GM21723 (cell line): ENCODE results near the gene ARRB1.
A peak's percentile ranks its signal among the peaks of the same experiment; 100 is the strongest.
"Not testable (repeated sequence)": the region's sequence is repeated elsewhere in the genome, so short reads cannot be mapped to it uniquely, and the experiment has no call there.

Source experiments
- ATAC-seq: cut with Tn5 transposase; IDR thresholded peaks from one replicate; pipeline ENCODE4 v1.9.1; 2021; ENCODE audit warnings: mild to moderate bottlenecking, moderate library complexity; ENCODE audit not compliant: unreplicated experiment

The ARRB1 gene

DNA sequence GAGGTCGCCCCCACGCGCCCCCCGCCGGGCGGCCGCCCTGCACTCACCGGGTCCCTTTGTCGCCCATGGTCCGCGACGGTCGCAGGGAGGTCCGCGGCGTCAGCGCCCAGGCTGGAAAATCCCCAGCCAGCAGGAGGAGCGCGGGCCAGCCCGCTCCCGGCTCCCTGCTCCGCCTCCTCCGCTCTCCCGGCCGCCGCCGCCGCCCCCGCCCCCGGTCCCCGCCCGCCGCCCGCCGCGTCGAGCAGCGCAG lies at the start of gene ARRB1:
TSS of gene ARRB1 (minus strand) at position 121 of the 250 bp plus-strand sequence. CDS start at position 67, 54 bp downstream.
- ATAC-seq: no peak

DNA sequence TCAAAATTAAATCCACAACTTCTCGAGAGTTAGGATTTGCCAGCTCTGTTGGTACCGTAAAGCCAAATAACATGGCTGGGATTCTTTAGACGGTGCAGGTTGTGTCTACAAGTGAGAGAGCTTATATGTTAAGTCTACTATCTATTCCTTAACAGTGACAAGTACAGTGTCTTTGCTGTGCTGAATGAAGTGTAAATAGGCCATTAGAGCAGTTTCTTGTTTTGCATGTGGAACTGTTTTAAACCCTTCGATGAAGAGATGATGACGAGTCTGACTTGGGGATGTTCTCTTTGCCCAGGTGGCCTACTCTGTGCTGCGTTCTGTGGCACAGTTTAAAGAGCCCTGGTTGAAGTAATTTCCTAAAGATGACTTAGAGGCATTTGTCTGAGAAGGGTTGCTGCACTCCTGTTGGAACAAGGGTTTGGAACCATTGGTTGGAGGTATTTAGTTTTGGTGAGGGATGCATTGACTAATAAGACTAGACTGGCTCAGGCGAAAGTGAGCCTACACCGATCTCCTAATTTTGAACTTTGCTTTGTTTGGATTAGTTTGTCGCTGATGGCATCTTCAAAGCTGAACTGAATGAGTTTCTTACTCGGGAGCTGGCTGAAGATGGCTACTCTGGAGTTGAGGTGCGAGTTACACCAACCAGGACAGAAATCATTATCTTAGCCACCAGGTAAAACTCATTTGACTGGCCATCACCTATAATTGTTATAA lies 48.8 kb upstream of the ARRB1 start:
- ATAC-seq: no peak

DNA sequence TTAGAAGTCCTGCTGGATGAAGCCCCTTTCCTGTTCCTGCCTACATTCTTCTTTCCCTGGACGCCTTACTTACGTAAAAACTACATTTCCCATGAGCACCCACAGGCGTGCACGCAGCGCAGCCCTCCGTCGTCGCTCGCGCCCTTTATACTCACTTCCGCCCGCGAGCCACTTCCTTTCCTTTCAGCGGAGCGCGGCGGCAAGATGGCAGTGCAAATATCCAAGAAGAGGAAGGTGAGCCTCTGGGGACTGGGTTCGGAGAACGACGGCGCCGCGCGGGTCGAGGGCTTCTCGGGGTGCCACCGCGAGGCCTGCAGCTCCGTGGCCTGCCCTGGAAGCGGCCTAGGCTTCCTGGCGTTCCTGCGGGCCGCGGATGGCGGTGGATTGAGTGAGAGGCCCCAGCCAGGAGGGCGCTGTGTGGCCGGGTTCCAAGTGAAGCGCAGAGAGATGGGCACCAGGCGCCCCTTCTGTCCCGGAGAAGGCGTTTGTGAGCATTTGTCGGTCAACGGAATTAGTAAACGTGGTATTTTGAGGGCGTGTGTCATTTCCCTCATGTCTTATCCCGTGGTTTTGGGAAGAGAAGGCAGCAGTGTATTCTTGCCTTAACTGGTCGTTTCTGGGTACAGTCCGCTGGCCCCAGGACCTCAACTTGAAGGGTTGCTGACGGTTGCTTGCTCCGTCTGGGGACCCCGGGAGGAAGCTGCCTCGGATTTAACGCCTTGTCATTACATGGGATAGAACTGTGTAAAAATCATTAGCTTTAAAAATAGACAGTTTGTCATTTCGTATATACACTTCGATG lies 48.1 kb upstream of the ARRB1 start, which contains the start of gene RPS3:
TSS of gene RPS3 (plus strand) at position 175 of the 802 bp plus-strand sequence. CDS start at position 205, 30 bp downstream.
- peak; percentile 93 for ATAC-seq

DNA sequence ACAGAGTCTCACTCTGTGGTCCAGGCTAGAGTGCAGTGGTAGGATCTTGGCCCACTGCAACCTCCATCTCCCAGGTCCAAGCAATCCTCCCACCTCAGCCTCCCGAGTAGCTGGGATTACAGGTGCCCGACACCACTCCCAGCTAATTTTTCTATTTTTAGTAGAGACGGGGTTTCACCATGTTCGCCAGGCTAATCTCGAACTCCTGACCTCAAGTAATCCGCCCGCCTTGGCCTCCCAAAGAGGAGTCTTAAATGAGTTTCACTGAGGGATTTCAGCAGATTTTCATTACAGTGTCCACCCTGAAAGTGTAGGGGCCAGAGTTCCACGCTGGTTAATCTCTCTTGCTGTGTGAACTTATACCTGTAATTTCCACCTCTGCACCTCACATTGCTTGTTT lies 47.4 kb upstream of the ARRB1 start:
- no peak for ATAC-seq

DNA sequence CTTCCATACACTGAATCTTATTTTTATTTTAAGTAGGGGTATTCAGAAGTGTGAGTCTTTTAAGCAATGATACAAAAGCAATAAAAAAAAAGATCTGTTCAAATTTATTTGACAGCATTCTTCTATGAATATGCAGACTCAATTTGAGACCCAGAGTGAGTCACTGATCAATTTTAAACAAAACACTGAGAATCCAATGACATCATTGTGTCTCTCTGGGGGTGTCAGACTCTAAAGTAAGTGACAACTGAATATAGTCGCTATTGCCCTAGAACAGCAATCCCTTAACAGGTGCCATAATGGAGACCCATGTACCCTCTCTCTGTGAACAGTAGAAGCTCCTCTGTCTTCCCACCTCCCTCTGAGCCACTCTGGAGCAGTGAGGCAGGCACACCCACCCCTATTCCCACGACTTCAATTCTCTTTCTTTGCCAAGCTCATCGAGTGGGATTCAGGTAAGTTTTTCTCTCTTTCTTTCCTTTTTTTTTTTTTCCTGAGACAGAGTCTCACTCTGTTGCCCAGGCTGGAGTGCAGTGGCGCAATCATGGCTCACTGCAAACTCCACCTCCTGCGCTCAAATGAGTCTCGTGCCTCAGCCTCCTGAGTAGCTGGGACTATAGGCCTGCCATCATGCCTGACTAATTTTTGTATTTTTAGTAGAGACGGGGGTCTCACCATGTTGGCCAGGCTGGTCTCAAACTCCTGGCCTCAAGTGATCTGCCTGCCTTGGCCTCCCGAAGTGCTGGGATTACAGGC lies 42.8 kb upstream of the ARRB1 start:
- no peak for ATAC-seq

DNA sequence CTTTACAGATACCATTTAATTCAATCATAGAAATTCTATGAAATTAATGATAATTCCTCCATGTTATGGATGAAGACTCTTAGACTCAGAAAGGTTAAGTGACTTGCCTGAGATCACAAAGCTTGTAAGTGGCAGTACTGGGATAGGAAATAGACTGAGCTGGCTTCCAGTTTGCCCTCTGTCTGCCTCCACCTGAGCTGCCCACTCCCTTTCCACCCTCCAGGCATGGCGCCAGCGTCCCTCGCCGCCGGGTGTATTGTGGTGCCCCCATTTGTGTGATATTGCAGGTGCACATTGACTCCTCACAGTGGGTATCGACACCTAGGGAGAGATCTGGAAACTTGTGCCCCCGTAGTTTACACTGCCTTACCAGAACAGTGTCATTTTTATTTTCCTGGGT lies 38.5 kb upstream of the ARRB1 start:
- no peak for ATAC-seq

DNA sequence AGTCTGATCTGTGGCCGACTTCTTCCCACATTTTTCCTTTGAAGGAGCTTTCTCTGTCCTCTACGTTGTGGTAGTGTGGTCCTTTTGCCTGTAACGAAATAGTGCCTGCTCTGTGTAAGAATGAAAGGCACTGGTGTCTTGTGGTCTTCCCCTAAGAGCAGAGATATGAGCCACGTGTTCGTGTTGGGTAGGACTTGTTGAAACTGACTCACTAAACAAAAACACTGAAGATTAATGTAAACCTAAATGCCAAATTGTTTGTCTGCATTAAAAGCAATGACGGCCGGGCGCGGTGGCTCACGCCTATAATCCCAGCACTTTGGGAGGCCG lies 37.8 kb upstream of the ARRB1 start:
- no peak for ATAC-seq

DNA sequence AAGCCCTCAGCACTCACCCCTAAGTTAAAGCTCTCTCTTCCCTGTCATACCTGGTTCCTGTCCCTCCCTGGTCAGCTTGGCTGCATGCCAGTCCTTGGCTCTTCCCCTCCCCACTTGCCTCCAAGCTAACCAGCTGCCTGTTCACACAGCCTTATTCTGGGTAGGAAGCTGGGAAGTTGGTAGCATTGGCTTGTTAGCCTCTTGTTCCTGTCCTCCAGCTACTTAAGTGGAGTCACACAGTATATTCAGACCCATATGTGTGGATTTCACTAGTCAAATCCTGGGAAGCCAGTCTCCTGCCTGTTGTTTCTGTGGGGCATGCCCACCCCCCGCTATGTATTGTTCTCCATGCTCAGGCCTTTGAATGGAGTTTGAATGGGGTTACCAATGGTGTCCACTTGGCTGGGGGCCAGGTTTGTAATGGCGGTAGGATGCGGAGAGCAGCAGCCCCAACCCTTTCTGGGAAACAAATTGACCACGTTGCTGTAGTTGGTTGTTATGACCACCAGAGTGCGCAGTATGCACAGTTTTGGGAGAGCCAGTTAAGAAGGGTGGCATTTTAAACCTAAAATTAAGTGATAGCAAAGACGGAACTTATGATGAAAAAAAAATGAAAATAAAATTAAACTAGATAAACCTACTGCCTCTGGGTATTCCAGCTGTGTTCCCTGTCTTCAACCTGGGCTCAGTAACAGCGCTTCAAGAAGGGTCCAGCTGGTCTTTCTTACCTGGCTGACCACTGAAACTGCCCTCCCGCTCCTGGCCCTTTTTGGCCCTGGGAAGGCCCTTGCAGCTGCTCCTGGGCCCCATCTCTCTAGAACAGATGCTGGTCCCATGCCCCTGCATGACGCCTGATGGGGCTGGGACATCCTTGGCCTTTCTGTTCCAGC lies 37.2 kb upstream of the ARRB1 start:
- peak; percentile 55 for ATAC-seq

DNA sequence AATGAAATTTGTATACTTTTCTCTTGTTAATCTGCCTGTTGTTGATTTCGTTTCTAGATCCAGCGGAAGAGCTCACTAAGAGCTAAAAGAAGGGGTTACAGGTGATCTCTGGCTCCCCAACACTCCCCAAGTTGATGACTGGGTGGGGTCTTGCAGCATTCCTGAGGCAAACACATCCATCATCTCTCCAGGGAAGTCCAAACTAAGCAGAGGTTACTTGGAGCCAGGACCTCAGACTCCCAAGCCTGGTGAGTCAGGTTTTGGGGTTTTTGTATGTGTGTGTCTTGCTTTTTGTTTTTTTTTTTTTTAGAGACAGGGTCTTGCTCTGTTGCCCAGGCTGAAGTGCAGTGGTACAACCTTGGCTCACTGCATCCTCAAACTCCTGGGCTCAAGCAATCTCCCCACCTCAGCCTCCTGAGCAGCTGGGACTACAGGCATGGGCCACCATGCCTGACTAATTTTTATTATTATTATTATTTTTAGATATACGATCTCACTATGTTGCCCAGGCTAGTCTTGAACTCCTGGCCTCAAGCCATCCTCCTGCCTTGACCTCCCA lies 36.4 kb upstream of the ARRB1 start:
- no peak for ATAC-seq

DNA sequence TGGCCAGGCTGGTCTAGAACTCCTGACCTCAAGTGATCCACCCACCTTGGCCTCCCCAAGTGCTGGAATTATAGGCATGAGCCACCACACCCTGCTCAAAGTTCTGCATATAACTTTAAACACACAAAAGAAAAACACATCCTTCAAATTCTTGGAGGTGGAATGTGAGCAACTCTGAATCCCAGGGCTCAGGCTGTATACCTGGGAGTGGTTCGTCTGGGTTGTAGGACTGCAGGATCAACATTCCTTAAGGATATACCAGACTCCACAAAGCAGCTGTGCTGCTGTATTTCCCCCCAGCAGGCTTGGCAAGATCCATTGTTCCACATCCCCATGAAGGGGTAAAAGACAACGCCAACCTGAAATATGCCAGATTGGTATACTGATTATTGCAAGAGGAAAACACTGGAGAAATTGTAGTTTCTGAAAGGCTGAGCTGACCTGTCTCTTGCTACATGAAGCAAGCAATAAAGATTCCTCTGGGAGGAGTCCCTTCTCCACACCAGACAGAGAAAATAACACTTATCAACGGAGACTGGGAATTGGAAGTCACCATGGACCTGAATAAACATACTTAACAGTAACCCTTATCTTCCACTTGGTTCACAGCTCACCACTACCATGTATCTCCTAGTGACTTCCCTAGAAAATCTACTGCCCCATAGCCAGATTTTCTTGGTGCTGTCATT lies 35.6 kb upstream of the ARRB1 start:
- ATAC-seq: no peak

DNA sequence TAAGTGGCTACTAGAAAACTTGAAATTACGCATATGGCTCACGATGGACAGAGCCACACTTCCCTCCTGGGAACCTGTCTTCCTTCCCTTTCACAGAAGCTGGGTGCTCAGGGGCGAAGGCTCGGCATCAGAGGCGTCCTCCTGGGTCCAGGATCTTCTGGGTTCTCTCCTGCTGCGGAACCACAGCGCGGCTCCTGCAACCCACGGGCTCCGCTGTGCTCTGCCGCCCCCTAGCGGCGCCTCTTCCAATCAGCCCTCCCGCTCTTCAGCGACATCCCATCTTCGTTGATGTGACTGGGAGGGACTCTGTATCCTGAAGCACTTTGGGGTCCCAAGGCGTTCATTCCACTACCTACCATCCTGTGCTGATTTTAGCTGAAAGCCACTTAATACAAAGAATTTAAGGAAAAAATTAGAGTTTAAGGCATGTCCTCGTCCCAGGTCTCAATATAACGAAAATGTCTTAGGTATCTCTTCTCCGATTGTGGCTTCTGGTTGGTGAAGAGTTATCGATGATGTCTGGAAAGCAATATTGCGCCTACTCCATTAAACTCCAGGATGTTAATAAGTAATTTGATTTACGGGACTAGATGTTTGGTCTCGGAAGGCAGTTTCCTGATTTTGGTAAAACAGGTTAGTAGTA lies 33.1 kb upstream of the ARRB1 start:
- ATAC-seq: no peak

DNA sequence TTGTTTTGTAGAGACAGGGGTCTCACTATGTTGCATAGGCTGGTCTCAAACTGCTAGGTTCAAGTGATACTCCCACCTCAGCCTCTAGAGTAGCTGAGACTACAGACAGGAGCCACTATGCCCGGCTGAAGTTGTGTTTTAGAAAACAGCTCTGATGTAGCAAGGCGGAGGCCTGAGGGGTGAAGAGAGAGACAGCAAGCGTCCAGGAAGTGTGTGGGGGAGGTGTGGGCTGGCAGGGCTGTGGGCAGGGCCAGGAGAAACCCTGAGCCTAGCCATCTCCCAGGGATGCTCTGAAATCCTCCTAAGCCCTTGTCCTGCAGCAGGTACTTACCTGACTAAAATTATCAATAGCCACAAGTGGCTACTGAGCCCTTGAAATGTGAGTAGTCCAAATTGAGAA lies 31.8 kb upstream of the ARRB1 start:
- ATAC-seq: no peak

DNA sequence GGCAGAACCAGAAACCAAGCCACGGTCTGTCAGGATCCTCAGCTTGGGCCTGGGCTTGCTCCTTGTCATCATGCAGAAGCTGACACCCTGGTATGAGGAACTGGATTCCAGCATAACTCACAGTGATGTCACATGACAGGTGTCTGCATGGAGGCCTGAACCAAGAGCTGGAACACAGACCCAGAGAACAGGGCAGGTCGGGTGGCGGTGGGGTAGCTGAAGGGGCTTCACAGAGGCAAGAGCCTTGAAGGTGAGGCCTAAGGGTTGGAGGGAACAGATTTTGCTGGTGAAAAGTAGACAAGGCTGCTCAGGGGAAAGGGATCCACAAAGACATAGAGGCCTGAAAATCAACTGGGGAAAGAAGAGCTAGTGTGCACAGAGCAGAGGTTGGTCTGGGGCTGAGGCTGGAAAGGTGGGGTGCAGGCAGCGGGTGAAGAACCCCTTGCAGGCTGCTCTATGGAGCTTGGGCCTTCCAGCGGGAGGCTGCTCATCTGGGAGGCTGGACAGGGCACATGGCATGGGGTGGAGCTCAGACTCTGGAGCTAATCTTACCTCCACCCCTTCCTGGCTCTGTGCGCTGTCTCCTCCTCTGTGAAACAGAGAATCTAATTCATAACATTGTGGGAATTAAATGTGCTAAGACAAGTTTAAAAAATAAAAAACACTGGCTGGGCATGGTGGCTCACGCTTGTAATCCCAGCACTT lies 29.4 kb upstream of the ARRB1 start:
- ATAC-seq: no peak

DNA sequence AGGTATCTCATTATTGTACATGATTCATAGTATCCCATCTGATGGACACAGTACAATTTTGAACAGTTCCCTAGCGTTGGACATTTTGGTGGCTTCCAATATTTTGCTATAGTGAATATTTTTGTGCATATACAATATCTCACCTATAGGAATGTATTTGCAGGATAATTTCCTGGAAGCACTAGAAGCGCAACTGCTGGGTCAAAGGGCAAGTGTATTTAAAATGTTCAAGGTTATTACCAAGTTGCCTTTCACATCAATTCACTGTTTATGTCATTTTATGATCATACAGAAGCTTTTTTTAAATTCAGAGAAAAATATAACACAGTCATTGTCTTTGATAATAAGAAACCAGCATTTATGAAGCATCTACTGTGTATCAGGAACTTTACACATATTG lies 28.8 kb upstream of the ARRB1 start:
- no peak for ATAC-seq

DNA sequence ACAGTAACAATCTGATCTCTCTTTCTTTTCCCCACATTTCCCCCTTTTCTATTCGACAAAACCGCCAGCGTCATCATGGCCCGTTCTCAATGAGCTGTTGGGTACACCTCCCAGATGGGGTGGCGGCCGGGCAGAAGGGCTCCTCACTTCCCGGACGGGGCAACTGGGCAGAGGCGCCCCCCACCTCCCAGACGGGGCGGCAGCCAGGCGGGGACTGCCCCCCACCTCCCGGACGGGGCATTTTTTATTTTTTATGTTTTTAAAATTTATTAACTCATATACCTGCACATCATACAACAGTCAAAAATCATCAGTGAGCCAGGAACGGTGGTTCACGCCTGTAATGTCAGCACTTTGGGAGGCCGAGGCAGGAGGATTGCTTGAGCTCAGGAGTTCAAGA lies 27.3 kb upstream of the ARRB1 start:
- ATAC-seq: not testable (repeated sequence)

DNA sequence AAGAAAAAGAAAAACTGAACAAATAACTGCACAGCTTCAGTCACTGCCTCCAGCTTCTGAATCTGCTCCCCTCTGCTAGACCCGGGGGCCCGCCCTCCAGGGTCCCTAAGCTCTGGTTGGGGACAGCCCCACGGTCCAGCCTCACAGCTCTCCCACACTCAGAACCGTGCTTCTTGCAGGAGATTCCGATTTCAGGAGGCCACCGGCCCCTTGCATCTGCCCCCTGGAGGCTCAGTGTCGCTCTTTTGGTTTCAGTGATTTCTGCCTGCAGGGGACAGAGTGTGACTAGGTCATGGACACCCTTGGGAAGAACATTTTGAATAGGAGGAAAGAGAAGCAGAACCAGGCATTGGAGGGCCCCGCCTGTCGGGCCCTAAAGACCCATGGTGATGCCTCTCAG lies 24.7 kb upstream of the ARRB1 start:
- no peak for ATAC-seq

DNA sequence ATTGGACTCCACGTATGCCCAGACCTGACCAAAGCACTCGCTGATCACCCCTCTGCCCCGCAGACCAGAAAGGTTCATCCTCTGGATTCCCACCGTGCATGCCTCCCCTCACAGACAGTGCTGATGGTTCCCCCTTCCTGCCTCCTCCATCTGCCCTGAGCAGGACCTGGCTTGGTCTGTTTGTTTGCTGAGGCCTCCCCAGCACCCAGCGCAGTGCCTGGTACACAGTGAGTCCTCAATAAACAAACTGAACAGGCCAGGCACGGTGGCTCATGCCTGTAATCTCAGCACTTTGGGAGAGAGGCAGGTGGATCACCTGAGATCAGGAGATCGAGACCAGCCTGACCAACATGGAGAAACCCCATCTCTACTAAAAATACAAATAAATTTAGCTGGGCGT lies 24.2 kb upstream of the ARRB1 start:
- ATAC-seq: no peak

DNA sequence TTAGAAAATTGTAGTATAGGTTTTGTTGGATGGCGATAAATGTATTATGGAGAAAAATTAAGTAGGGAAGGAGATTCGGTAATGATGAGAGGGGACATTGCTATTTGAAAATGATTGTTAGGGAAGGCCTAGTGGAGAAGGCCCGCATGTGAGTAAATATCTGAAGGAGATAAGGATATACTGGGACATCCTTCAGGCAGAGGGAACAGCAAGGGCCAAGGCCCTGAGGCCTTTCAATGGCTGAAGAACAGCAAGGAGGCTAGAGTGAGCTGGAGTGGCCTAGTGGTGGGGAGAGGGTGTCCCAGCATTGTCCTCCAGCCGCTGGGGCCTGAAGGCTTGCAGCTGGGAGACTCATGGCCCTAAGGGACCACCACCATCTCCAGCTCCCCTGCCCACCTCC lies 23.2 kb upstream of the ARRB1 start:
- no peak for ATAC-seq

DNA sequence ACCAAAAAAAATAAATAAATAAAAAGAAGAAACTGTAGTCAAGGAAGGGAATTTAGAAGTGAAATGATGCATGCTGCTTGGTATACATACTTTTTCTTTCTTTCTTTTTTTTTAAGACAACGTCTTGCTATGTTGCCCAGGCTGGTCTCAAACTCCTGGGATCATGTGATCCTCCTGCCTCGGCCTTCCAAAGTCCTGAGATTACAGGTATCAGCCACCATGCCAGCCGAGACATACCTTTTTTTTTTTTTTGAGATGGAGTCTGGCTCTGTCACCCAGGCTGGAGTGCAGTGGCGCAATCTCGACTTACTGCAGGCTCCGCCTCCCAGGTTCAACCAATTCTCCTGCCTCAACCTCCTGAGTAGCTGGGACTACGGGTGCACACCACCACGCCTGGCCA lies 21.7 kb upstream of the ARRB1 start:
- no peak for ATAC-seq
